PFSK-1 (cell line): ENCODE data around the gene GAD1.

Experiments used
- POLR2AphosphoS5 ChIP-seq: IDR thresholded peaks from 2 replicates; pipeline ENCODE4 v1.6.1; 2012; ENCODE audit warnings: low read depth, mild to moderate bottlenecking, control low read depth, low read length, moderate library complexity
- SIN3A ChIP-seq: IDR thresholded peaks from 2 replicates; pipeline ENCODE4 v1.6.1; 2012; ENCODE audit warnings: mild to moderate bottlenecking, low read length, moderate library complexity, borderline replicate concordance; ENCODE audit not compliant: insufficient read depth
- TAF1 ChIP-seq: IDR thresholded peaks from 2 replicates; pipeline ENCODE4 v1.6.1; 2012; ENCODE audit warnings: low read length, control low read depth, borderline replicate concordance; ENCODE audit not compliant: insufficient read depth
- TF ChIP-seq, protein P1 (sequence below), 2 experiments: IDR thresholded peaks; 2 replicates each; pipeline versions ENCODE4 v1.6.1 to v1.8.0; 2011 to 2012; ENCODE audit warnings: low read depth in 2 of 2, low read length in 2 of 2, control low read depth in 1 of 2, inconsistent platforms in 1 of 2, mild to moderate bottlenecking in 1 of 2, moderate library complexity in 1 of 2; ENCODE audit not compliant: insufficient read depth in 1 of 2

GRCh38 chr2:170840717-170841210 is 24.1 kb downstream of the GAD1 start:
- TF ChIP-seq POLR2AphosphoS5: no peak
- TF ChIP-seq, protein P1, sequence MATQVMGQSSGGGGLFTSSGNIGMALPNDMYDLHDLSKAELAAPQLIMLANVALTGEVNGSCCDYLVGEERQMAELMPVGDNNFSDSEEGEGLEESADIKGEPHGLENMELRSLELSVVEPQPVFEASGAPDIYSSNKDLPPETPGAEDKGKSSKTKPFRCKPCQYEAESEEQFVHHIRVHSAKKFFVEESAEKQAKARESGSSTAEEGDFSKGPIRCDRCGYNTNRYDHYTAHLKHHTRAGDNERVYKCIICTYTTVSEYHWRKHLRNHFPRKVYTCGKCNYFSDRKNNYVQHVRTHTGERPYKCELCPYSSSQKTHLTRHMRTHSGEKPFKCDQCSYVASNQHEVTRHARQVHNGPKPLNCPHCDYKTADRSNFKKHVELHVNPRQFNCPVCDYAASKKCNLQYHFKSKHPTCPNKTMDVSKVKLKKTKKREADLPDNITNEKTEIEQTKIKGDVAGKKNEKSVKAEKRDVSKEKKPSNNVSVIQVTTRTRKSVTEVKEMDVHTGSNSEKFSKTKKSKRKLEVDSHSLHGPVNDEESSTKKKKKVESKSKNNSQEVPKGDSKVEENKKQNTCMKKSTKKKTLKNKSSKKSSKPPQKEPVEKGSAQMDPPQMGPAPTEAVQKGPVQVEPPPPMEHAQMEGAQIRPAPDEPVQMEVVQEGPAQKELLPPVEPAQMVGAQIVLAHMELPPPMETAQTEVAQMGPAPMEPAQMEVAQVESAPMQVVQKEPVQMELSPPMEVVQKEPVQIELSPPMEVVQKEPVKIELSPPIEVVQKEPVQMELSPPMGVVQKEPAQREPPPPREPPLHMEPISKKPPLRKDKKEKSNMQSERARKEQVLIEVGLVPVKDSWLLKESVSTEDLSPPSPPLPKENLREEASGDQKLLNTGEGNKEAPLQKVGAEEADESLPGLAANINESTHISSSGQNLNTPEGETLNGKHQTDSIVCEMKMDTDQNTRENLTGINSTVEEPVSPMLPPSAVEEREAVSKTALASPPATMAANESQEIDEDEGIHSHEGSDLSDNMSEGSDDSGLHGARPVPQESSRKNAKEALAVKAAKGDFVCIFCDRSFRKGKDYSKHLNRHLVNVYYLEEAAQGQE (IDR thresholded peaks at IDR 0.05; ENCODE audit: insufficient read depth in 1 of 2, low read depth in 2 of 2, low read length in 2 of 2): no peak
- TF ChIP-seq SIN3A: no peak
- no peak for TF ChIP-seq TAF1
